Measurements from ENCODE around the gene IL13RA1. TPM values are rescaled to one million over a fixed set of nuclear protein-coding genes. Genes with fewer than 3 reads are reported as not detected.
A peak's percentile ranks its signal among the peaks of the same experiment; 100 is the strongest.

Gene IL13RA1
- total RNA-seq, 6 experiments from 2014 or later: 55.2 to 76.7 (median 66.8) TPM

- TF ChIP-seq CTCF (IDR thresholded peaks at IDR 0.05): no peak
- DNase-seq: no peak
- peaks cover 39% of the 10 kb centered on the region for H3K4me1 Mint-ChIP-seq (ENCODE audit: low read depth)
Measured at GRCh38 chrX:118723376-118723775, 4.0 kb upstream of the IL13RA1 start.

GRCh38 chrX:118724365-118724764 lies 3.0 kb upstream of the IL13RA1 start:
- no peak for DNase-seq
- Mint-ChIP-seq H3K27me3 (ENCODE audit: insufficient read depth) (peaks cover 2% of the 10 kb centered on the region), H3K36me3 (ENCODE audit: low read depth) (no peaks in the 10 kb centered on the region), H3K9me3 (no peaks in the 10 kb centered on the region), H3K4me1 (ENCODE audit: low read depth) (peaks cover 48% of the 10 kb centered on the region), H3K4me3 (no peak overlapping the region), H3K27ac (no peak overlapping the region)
- TF ChIP-seq CTCF (IDR thresholded peaks at IDR 0.05): no peak

More at GRCh38 chrX:118723376-118723775, 4.0 kb upstream of the IL13RA1 start:
- H3K27ac Mint-ChIP-seq: no peak overlapping the region
- peaks cover 2% of the 10 kb centered on the region; the same call in 1 of the 2 replicates for H3K27me3 Mint-ChIP-seq (ENCODE audit: insufficient read depth)
- no peaks in the 10 kb centered on the region for H3K9me3 Mint-ChIP-seq
- H3K36me3 Mint-ChIP-seq (ENCODE audit: low read depth): no peaks in the 10 kb centered on the region
- H3K4me3 Mint-ChIP-seq: no peak overlapping the region

- DNase-seq: no peak
- H3K36me3 Mint-ChIP-seq (ENCODE audit: low read depth): no peaks in the 10 kb centered on the region
- peak overlapping the region; percentile 67; the same call in 1 of the 2 replicates for H3K4me3 Mint-ChIP-seq
- peaks cover 53% of the 10 kb centered on the region for H3K4me1 Mint-ChIP-seq (ENCODE audit: low read depth)
- no peak overlapping the region for H3K27ac Mint-ChIP-seq
- TF ChIP-seq CTCF (IDR thresholded peaks at IDR 0.05): no peak
- no peaks in the 10 kb centered on the region for H3K9me3 Mint-ChIP-seq
- H3K27me3 Mint-ChIP-seq (ENCODE audit: insufficient read depth): peaks cover 2% of the 10 kb centered on the region
Measured at GRCh38 chrX:118724775-118725174, 2.6 kb upstream of the IL13RA1 start.

GRCh38 chrX:118726396-118726795 lies 1.0 kb upstream of the IL13RA1 start:
- H3K27me3 Mint-ChIP-seq (ENCODE audit: insufficient read depth): peaks cover 3% of the 10 kb centered on the region
- peaks cover 67% of the 10 kb centered on the region for H3K4me1 Mint-ChIP-seq (ENCODE audit: low read depth)
- peak overlapping the region; percentile 75 for H3K27ac Mint-ChIP-seq
- no peaks in the 10 kb centered on the region for H3K9me3 Mint-ChIP-seq
- no peak for DNase-seq
- no peaks in the 10 kb centered on the region for H3K36me3 Mint-ChIP-seq (ENCODE audit: low read depth)
- H3K4me3 Mint-ChIP-seq: peak overlapping the region; percentile 79
- TF ChIP-seq CTCF (IDR thresholded peaks at IDR 0.05): no peak

- no peaks in the 10 kb centered on the region for H3K9me3 Mint-ChIP-seq
- peak overlapping the region; percentile 90 for H3K4me3 Mint-ChIP-seq
- H3K27me3 Mint-ChIP-seq (ENCODE audit: insufficient read depth): peaks cover 3% of the 10 kb centered on the region
- DNase-seq: peak; percentile 0
- no peaks in the 10 kb centered on the region for H3K36me3 Mint-ChIP-seq (ENCODE audit: low read depth)
- peak overlapping the region; percentile 86 for H3K27ac Mint-ChIP-seq
- TF ChIP-seq CTCF (IDR thresholded peaks at IDR 0.05): no peak
- H3K4me1 Mint-ChIP-seq (ENCODE audit: low read depth): peaks cover 67% of the 10 kb centered on the region
Measured at GRCh38 chrX:118727686-118728339, 407 bp downstream of the IL13RA1 start.
